MM.1S (cell line): ENCODE data around the gene FGR.
"Not testable (repeated sequence)": the region's sequence is repeated elsewhere in the genome, so short reads cannot be mapped to it uniquely, and the experiment has no call there.

Source experiments
- DNase-seq: peaks from one replicate; pipeline ENCODE4 v3.0.0-alpha.2; 2015
- H2AFZ ChIP-seq: fragments of 300-600 bp; sonication (generic); 2 replicates; pipeline ENCODE4 v1.6.0; 2016; ENCODE audit warnings: antibody characterized with exemption, low read length
- H3F3A ChIP-seq: fragments of 300-600 bp; sonication (generic); 2 replicates; pipeline ENCODE4 v1.6.1; 2016; ENCODE audit warnings: mild to moderate bottlenecking, antibody characterized with exemption, low read length, moderate library complexity, mixed read lengths; ENCODE audit not compliant: insufficient read depth
- H3K27ac ChIP-seq: fragments of 300-600 bp; sonication (generic); 2 replicates; pipeline ENCODE4 v1.5.1; 2016; ENCODE audit warnings: mild to moderate bottlenecking, low read length
- H3K27me3 ChIP-seq: fragments of 300-600 bp; sonication (generic); replicated peaks from 2 replicates; pipeline ENCODE4 v1.6.0; 2016; ENCODE audit warnings: low read length; ENCODE audit not compliant: insufficient read depth
- H3K36me3 ChIP-seq: fragments of 300-600 bp; sonication (generic); replicated peaks from 2 replicates; pipeline ENCODE4 v1.6.1; 2016; ENCODE audit warnings: mild to moderate bottlenecking, low read length, mixed read lengths; ENCODE audit not compliant: insufficient read depth
- H3K4me1 ChIP-seq: fragments of 300-600 bp; sonication (generic); 2 replicates; pipeline ENCODE4 v1.6.1; 2016; ENCODE audit warnings: low read length, mixed read lengths
- H3K4me2 ChIP-seq: fragments of 300-600 bp; sonication (generic); 2 replicates; pipeline ENCODE4 v1.6.0; 2016; ENCODE audit warnings: low read depth, low read length
- H3K4me3 ChIP-seq: fragments of 300-600 bp; sonication (generic); 2 replicates; pipeline ENCODE4 v1.5.1; 2016; ENCODE audit warnings: low read length, mixed read lengths
- H3K79me2 ChIP-seq: fragments of 300-600 bp; sonication (generic); 2 replicates; pipeline ENCODE4 v1.6.1; 2016; ENCODE audit warnings: mixed run types, low read length, mixed read lengths
- H3K9ac ChIP-seq: fragments of 300-600 bp; sonication (generic); 2 replicates; pipeline ENCODE4 v1.6.1; 2016; ENCODE audit warnings: low read length, mixed read lengths
- H3K9me2 ChIP-seq: fragments of 300-600 bp; sonication (generic); replicated peaks from 2 replicates; pipeline ENCODE4 v1.6.1; 2016; ENCODE audit warnings: mild to moderate bottlenecking, low read length, mixed read lengths; ENCODE audit not compliant: insufficient read depth
- H3K9me3 ChIP-seq: fragments of 300-600 bp; sonication (generic); replicated peaks from 2 replicates; pipeline ENCODE4 v1.6.1; 2016; ENCODE audit warnings: mild to moderate bottlenecking, low read length, mixed read lengths; ENCODE audit not compliant: insufficient read depth
- H4K20me1 ChIP-seq: fragments of 300-600 bp; sonication (generic); 2 replicates; pipeline ENCODE4 v1.6.1; 2016; ENCODE audit warnings: mild to moderate bottlenecking, low read length, moderate library complexity, mixed read lengths; ENCODE audit not compliant: insufficient read depth
- EZH2 ChIP-seq: fragments of 300-600 bp; sonication (generic); optimal IDR thresholded peaks from 2 replicates; pipeline ENCODE3; 2017; ENCODE audit warnings: low read depth, mild to moderate bottlenecking, antibody characterized with exemption, low read length, mixed read lengths
- EZH2phosphoT487 ChIP-seq: fragments of 300-600 bp; sonication (generic); IDR thresholded peaks from 2 replicates; pipeline ENCODE4 v1.6.1; 2018; ENCODE audit warnings: antibody characterized with exemption, low read length
- TF ChIP-seq, protein P1 (sequence below): fragments of 300-600 bp; sonication (generic); IDR thresholded peaks from 2 replicates; pipeline ENCODE4 v1.5.1; 2016; ENCODE audit warnings: antibody characterized with exemption, low read length, mixed read lengths

FGR gene

GRCh38 chr1:27621051-27621920 is 13.7 kb downstream of the FGR start:
- DNase-seq, result no peak
- Histone ChIP-seq H3K9me2 (no peaks in the 10 kb centered on the region), H2AFZ (no peak overlapping the region), H3F3A (no peaks in the 10 kb centered on the region), H3K4me3 (no peak overlapping the region), H4K20me1 (no peaks in the 10 kb centered on the region), H3K36me3 (no peaks in the 10 kb centered on the region), H3K4me2 (no peak overlapping the region), H3K4me1 (no peaks in the 10 kb centered on the region), H3K27ac (no peak overlapping the region), H3K9me3 (no peaks in the 10 kb centered on the region), H3K27me3 (no peaks in the 10 kb centered on the region), H3K9ac (no peak overlapping the region), H3K79me2 (no peaks in the 10 kb centered on the region)
- no peak for TF ChIP-seq EZH2phosphoT487
- TF ChIP-seq, protein P1, sequence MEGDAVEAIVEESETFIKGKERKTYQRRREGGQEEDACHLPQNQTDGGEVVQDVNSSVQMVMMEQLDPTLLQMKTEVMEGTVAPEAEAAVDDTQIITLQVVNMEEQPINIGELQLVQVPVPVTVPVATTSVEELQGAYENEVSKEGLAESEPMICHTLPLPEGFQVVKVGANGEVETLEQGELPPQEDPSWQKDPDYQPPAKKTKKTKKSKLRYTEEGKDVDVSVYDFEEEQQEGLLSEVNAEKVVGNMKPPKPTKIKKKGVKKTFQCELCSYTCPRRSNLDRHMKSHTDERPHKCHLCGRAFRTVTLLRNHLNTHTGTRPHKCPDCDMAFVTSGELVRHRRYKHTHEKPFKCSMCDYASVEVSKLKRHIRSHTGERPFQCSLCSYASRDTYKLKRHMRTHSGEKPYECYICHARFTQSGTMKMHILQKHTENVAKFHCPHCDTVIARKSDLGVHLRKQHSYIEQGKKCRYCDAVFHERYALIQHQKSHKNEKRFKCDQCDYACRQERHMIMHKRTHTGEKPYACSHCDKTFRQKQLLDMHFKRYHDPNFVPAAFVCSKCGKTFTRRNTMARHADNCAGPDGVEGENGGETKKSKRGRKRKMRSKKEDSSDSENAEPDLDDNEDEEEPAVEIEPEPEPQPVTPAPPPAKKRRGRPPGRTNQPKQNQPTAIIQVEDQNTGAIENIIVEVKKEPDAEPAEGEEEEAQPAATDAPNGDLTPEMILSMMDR, result no peak
- no peak for TF ChIP-seq EZH2

- H3F3A ChIP-seq, H3K27ac ChIP-seq, H3K4me3 ChIP-seq, H3K79me2 ChIP-seq, H3K9ac ChIP-seq, DNase-seq, H3K9me3 ChIP-seq, H3K4me1 ChIP-seq, H3K27me3 ChIP-seq, H3K9me2 ChIP-seq, H3K4me2 ChIP-seq, H4K20me1 ChIP-seq, H2AFZ ChIP-seq, H3K36me3 ChIP-seq: not testable (repeated sequence)
Observed at GRCh38 chr1:27619782-27620438, 15.1 kb downstream of the FGR start.

- H2AFZ ChIP-seq, result no peak overlapping the region
- no peak overlapping the region for H3K9ac ChIP-seq
- H3K27me3 ChIP-seq, result no peaks in the 10 kb centered on the region
- no peaks in the 10 kb centered on the region for H3K9me2 ChIP-seq
- DNase-seq, result no peak
- no peaks in the 10 kb centered on the region for H3K36me3 ChIP-seq
- H3K4me3 ChIP-seq, result no peak overlapping the region
- no peaks in the 10 kb centered on the region for H4K20me1 ChIP-seq
- no peaks in the 10 kb centered on the region for H3K79me2 ChIP-seq
- no peak overlapping the region for H3K27ac ChIP-seq
- TF ChIP-seq EZH2 (no peak), EZH2phosphoT487 (no peak)
- TF ChIP-seq, protein P1, result no peak
- H3K4me2 ChIP-seq, result no peak overlapping the region
- H3K4me1 ChIP-seq, result no peaks in the 10 kb centered on the region
- H3K9me3 ChIP-seq, result no peaks in the 10 kb centered on the region
- no peaks in the 10 kb centered on the region for H3F3A ChIP-seq
Observed at GRCh38 chr1:27618341-27619082, 16.5 kb downstream of the FGR start.
